Fibroblast of skin of left biceps (primary cell): ENCODE data around the gene ZNF485.
"Not testable (repeated sequence)": the region's sequence is repeated elsewhere in the genome, so short reads cannot be mapped to it uniquely, and the experiment has no call there.

Experiments
- DNase-seq, 2 experiments: peaks; one replicate each; pipeline ENCODE4 v3.0.0-alpha.2; 2013; ENCODE audit warnings: low read depth in 2 of 2

ZNF485 gene

DNA sequence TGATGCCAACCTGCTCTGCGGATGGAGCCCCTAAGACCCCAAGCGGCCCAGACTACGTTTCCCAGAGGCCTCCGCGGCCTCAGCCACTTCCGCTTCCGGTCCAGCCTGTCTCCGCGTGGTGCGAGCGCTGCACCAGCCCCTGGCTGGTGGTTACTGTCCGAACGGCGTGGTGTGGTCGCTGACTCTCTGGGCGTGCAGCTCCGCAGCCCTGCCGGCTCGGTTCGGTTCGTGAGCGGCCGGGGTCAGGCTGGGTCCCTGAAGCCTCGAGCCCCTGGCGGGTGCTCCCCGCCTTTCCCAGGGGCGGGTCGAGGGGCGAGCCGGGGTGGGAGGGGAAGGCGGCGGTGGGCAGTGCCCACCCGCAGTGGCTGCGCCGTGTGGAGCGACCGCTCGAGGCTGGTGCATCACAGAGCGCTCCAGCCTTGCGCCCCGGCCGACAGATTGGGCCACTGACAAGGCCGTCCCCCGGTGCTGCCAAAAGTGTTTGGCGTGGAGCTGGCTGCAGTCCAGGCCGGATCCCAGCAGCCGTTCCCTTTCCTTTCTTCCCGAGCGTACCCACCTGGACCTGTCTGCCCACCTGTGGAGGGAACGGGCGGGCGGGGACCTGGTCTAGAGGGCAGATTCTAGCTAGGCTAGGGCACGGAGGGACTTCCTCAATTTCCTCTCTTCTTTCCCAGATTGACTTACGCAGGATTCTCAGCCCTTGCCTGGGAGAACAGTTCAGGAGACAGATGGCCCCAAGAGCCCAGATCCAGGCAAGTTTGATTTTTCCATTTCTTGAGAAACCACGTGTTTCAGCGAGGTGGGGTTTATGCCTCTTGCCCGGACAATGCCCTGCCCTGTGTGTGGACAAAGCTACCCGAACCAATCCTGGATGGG is at the start of gene ZNF485:
Gene ZNF485 (plus strand): TSS at position 116 of the 876 bp plus-strand sequence. CDS start 613 bp downstream, at position 729.
- peak in 1 of 2 experiments; percentile 16 for DNase-seq

DNA sequence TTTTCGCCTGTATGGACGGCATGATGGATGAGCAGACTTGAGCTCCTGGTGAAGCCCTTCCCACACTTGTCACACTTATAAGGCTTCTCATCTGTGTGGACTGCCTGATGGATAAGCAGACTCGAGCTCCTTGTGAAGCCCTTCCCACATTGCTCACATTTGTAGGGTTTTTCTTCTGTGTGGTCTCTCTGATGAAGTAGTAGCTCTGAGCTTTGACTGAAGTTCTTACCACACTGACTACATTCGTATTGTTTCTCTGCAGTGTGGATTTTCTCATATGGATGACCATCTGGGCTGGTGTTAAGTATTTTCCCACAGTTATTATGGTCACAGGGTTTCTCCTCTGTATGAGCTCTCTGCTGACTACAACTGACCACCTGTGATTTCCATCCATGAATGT is 49.0 kb upstream of the ZNF485 start:
- no peak for DNase-seq

DNA sequence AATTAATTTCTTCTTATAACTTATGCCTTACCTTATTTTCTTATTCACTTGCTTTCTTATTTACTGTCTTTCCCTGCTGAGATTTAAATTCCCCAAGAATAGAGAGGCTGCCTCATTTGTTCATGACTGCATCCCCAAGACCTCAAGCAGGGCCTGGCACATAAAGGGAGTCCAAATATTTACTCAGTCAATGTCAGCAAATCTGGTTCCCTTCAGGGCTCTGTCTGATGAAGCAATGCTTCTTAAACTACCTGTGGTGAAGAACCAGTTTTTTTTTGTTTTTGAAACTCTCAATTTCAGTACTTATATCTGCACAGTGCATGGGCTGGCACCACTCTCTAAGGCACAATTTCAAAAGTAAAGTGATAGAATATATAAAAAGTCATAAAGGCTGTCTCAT is 36.6 kb upstream of the ZNF485 start:
- DNase-seq: no peak

DNA sequence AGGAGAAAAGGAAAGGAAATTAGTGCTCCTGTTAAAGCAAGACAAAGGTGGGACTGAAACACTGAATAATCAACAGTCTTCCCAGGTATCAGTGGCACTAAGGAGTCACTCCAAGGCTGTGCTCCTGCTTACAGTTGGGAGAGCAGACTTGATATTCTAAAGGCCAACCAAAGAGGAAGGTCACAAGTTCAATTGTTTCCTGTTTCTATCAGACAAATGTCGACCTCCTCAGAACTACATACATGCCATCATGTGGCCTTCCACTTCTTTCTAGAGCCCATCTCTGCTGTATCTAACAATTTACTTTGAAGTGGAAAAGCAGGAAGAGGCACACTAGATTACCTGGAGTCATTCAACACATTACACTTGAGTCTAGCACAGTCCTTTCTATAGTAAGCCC is 35.3 kb upstream of the ZNF485 start:
- DNase-seq: no peak

DNA sequence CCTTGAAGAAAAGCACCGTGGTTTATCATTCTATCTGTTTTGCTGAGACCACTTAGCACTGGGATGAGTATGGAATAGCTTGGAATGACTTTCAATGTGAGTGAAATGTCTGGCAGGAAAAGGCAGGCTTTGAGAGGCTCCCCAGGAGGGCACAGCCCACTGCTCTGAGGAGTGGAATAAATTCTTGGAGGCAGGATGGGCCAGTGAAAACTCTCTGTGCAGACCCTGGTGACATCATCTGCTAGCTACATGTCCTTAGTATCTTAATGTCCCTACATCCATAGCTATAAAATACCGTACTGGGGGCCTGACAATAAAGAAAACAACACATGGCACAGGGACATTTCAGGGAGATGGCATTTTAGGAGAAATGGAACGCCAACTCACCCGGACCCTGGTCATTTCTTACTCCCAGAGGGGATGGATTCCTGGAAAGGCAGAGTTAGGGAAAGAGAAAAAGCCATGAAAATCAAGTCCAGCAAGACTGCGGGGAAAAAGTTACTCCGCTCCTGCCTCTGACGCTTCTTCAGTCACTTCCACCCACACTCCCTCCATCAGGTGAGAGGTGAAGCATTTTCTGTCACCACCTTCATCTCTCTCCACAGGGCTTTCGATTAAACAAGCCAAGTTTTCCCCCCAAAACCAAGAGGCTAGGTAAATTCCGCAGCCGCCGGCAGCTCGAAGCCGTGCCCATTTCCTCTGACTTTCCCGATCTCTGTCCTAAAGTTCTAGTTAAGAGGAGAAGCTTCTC is 32.8 kb upstream of the ZNF485 start:
- DNase-seq: no peak

DNA sequence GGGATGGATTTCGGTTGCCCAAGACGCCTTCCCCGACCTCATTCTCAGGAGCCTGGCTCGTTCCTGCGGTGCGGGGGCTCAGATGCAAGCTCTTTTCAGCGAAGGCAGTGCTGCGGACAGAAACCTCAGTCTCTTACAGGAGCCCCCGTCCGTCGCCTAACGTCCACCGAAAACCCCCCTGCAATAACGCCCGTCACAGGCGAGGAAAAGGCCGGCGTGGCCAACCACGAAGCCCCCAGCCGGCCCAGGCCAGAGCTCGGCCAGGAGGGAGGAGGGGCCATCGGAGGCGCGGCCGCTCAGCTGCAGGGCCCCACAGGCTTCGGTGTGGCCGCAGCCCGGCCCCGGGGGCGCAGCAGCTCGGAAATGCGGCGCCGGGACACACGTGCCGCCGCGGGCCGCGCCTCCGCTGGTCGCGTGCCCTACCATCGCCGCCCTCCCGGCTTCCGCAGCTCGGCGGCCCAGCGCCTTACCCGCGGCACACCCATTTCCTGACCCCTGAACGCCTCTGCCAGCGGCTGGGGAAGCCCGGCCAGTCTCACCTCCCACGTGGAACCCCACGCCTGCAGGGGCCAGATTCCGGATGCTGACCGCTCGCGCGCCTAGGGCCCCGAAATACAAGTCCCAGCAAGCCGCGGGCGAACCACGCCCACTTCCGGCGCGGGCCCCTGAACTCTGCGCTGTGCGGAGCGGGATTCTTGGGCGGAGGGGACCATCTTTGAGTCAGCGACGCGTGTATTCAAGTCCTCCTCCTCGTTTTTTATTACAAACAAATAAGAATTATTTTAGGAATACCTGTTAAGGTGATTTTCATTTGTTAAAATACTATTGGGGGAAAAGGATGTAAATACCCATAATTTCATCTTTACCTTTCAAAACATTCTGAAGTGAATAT is 32.0 kb upstream of the ZNF485 start, which contains the start of gene ZNF239:
Gene ZNF239 (minus strand): TSS at position 616 of the 892 bp plus-strand sequence. CDS start 16,537 bp downstream, outside the sequence.
- peak; percentile 54 to 56 for DNase-seq

DNA sequence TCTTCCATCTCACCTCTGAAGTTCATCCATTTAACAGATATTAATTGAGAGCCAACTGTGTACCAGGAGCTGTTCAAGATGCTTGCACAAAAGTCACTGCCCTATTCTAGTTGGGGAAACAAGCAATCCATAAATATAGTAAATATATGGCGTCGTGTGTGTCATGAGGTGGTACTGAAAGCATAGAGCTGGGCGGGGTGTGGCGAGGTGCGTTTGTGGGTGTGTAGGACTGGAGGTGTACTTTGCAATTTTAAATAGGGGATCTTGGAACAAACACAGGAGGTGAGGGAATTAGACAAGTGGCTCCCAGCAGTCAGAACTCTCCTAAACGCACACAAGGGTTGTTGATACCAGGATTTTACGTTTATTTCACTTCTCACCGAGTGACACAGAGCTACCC is 31.3 kb upstream of the ZNF485 start:
- no peak for DNase-seq

DNA sequence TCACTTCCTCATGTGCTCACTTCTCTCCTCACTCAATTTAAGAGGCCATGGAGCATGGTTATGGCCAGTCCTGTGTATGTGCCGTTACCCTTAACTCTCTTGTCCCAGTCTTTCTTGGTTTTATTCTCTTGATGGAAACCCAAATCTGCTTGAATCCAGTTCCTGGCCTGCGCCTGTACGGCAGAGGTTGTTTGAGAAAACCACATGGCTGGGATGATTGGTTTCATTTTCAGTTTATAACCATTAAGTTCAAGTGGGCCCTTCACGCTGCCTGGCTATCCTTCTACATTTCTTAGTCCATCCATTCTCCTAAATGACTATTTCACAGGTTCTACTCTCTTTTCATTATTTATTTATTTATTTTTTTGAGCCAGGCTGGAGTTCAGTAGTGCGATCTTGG is 30.2 kb upstream of the ZNF485 start:
- no peak for DNase-seq

DNA sequence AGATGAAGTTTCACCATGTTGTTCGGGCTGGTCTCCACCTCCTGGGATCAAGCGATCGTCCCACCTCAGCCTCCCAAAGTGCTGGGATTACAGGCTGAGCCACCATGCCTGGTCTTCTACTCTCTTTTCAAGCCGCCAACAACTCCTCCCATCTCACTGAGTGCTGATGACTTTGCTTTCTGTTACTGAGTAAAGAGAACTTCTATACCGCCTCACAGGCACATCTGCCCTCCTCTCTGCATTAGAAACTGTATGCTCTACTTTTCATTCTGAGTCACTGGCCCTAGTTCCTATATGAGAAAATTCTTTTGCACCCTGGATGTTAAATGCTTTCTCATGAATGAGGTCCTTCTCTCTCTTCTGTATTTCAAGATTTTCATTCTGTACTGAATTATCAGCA is 29.7 kb upstream of the ZNF485 start:
- no peak for DNase-seq

DNA sequence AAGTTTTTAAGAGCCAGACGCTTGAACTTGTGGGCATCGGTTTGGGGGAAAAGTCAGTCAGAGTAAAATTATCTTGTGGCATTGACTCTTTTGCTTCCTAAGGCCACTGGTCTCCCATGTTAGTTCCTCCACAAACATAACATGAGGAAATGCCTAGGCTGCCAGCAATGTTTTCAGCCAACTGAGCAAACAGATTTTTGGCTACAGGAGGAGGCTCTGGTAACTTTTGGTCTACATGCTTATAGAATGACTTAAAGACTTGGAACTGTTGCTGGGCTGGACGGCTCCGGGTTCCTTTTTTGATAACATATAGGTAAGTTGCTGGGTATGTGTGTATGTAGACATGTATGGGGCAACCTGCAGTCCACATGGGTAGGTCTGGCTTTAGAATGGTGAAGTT is 22.2 kb upstream of the ZNF485 start:
- DNase-seq: no peak

DNA sequence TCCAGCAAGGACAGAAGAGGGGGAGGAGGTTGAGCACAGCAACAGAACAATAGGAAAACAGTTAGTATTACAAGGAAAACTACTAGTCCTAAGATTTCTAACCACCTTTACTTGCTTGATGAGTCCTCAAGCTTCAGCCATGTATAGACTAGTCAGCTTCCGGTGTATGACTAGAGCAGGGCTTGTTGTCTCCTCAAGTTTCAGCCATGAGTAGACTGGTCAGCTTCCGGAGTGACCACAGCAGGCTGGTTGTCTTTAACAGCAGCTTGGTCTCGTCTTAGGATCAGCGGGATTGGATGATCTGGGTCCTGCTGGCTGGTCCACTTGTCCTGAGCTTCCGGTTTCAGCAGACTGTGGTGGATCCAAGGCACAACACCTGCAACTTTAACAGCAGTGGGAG is 21.2 kb upstream of the ZNF485 start:
- DNase-seq: no peak

DNA sequence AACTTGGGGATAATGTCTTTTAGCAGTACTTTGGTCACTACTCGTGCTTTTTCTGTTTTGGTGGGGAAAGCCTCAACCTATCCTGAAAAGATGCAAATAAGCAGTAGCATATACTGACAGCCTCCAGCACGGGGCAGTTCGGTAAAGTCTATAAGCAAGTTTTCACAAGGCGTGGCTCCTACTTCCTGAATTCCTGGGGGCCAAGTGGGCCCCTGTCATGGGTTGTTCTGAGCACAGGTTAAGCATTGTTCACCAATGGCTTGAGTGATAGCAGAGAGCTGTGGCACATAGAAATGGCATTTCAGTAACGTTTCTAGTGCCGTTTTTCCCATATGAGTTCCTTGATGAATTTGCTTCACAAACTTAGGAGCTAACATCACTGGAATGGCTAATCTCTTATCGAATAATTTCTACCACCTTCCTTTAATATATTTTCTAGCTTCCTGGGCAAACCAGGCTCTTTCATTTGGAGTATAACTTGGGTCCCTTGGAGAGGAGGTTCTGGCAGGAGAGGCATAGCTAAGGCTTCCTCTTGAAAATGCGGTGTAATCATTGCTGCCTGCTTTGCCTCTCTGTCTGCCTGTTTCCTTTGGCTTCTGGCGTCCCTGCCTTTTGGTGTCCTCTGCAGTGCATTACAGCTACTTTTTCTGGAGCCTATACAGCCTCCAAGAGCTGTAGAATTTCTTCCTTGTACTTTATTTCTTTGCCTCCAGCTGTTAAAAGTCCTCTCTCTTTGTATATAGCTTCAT is 20.1 kb upstream of the ZNF485 start:
- DNase-seq: no peak

DNA sequence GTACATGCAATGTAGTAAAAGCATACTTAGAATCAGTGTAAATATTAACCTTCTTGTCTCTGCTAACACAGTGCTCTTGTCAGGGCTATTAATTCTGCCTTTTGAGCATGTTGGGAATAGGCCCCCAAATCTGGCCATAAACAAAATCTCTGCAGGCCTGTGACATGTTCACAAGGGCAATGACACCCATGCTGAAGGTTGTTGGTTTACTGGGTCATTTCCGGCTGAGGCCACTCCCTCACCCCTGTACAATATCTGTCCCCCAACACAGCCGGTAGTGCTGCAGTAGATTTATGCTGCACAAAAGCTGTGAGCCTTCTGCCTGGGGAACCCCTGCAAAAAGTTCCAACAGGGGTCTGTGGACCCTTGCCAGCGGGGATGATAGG is 19.5 kb upstream of the ZNF485 start:
- not testable (repeated sequence) for DNase-seq

DNA sequence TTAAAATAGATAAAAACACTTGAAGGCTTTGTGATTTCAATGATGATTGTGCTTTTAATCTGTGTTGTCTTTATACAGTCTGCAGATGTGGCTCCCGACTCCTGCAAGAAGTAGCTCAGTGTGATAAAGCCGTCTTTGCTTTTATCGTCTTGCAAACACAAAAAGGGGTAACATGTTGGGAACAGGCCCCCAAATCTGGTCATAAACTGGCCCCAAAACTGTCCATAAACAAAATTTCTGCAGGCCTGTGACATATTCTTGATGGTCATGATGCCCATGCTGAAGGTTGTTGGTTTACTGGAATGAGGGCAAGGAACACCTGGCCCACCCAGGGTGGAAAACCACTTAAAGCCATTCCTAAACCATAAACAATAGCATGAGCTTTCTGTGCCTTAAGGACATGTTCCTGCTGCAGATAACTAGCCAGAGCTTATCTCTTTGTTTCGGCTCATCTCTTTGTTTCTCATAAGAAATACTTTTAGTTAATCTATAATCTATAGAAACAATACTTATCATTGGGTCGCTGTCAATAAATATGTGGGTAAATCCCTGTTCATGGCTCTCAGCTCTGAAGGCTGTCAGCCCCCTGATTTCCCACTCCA is 14.8 kb upstream of the ZNF485 start:
- no peak for DNase-seq

DNA sequence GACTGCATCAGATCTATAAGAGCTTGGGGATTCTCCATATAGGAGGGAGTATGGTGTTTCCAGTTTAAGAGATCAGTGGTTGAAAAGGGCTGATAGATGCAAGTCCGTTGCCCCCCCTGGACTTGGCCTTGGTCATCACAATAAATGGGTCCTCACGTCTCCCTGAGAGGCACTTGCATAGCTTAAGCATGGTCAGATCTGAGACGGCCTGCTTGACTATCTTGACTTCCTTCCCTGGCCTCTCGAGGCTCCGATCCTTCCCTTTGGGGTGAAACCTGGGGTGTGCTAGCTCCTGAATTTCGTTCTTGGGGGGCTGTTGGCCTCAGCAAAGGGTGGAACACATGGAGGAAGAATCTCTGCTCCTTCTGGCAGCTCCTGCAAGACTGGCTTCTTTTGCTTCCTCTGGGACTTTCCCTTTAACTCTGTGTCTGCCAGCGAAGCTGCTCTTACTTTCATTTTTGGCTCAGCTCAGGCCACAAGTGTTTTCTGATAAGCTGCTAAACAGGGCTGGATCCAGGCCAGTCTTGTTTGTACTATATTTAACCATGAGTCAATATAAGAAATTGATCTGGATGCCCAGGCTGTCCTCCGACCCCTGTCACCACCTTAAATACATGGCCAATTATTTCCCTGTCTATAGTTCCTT is 11.2 kb upstream of the ZNF485 start:
- no peak for DNase-seq

DNA sequence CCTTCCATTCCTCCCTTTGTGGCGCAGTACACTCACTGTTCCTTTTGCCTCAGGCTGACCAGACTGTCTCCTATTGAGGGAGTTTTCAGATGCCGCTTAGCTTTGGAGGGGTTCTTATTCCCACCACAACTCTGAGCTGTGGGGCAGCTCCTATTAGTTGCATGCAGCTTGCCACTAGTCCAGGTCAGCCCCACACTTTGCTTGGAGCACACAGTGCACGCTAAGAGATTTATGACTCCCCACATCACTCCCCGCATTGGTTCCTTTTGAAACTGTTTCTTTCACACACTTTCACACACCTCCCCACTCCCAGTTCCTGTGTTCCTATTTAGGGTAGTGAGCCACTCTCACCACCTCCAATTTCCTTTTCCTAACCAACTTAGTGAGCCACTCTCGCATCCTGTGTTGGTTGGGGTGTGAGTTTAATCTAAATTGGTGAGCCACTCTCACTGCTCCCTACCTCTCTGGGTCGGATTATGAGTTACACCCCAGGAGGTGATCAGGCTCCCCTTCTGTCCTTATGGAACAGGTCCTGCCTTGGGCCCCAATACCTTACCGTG is 10.4 kb upstream of the ZNF485 start:
- DNase-seq: no peak

DNA sequence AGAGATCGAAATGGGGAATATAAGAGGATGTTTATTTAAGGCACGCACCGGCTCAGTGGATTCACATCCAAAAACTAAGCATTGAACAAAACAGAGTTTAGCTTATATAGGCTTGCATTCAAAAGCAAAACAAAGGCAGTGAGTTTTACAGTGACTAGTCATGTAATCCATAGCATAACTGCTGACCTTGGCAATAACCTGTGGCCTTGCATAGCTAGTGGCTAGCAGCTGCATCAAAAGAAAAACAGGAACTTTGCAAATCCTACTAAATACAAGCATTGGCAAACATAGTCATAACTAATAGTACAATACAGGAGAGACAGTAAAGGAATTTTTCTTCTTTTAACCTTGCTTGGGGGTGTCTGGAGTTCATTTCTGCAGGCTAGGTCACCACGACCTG is 9.7 kb upstream of the ZNF485 start:
- DNase-seq: no peak

DNA sequence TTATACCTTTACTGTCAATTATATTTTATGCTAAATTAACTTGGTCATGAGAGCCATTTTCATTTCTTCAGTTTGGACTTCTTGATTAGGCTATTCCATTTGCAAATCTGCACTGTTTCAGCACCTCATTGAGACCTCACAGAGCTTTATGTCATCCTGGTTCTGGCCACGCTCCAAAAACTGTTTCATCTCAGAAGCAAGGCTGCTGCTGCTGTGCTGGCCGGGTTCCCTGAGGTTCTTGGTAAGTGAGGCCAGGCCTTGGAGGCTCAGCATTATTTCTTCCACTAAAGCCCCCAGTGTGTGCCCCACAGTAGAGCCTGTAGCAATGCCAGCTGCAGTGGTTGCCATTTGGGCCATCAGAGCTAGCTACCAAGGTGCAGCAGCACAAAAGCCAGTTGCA is 7.8 kb upstream of the ZNF485 start:
- no peak for DNase-seq

DNA sequence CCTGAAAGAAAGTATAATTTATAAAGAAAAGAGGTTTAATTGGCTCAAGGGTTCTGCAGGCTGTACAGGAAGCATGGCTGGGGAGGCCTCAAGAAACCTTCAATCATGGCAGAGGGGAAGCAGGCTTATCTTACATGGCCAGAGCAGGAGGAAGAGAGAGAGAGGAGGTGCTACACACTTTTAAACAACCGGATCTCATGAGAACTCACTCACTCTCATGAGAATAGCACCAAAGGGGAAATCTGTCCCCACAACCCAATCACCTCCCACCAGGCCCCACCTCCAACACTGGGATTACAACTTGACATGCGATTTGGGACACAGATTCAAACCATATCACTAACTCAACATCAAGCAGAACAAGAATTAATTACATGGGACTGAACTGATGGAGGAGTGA is 6.9 kb upstream of the ZNF485 start:
- no peak for DNase-seq

DNA sequence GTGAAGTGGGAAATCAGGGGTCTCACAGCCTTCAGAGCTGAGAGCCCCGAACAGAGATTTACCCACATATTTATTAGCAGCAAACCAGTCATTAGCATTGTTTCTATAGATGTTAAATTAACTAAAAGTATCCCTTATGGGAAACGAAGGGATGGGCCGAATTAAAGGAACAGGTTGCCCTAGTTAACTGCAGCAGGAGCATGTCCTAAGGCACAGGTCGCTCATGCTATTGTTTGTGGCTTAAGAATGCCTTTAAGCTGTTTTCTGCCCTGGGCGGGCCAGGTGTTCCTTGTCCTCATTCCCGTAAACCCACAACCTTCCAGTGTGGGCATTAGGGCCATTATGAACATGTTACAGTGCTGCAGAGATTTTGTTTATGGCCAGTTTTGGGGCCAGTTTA is 4.7 kb upstream of the ZNF485 start:
- DNase-seq: not testable (repeated sequence)
